Calu3 (cell line): Measurements from ENCODE around the gene CTBP1. TPM values are rescaled to one million over a fixed set of nuclear protein-coding genes. Genes with fewer than 3 reads are reported as not detected.

Experiments
- BruUV-seq: library from RNA; stranded (reverse); fragments of 400-500 nt; replicated peaks from 2 replicates; lab custom pipeline; 2021; lab: Mats Ljungman, UMichigan
- CTCF ChIA-PET: fragments of 300-600 bp; sonication (Branson Sonifier 250); formaldehyde crosslinking; loops from one replicate; lab custom pipeline; 2022; ENCODE audit warnings: antibody characterized with exemption; lab: Charles Lee
- DNase-seq: peaks from one replicate; pipeline ENCODE4 v3.0.0; 2022
- H3K27ac Mint-ChIP-seq: one replicate; pipeline ENCODE4 v1.8.0; 2022; ENCODE audit warnings: mixed read lengths; ENCODE audit not compliant: unreplicated experiment
- H3K27me3 Mint-ChIP-seq: one replicate; pipeline ENCODE4 v1.8.0; 2022; ENCODE audit warnings: mixed read lengths; ENCODE audit not compliant: unreplicated experiment
- H3K36me3 Mint-ChIP-seq: one replicate; pipeline ENCODE4 v1.8.0; 2022; ENCODE audit warnings: mild to moderate bottlenecking, moderate library complexity, mixed read lengths; ENCODE audit not compliant: insufficient read depth, unreplicated experiment
- H3K4me1 Mint-ChIP-seq: one replicate; pipeline ENCODE4 v1.8.0; 2022; ENCODE audit warnings: mild to moderate bottlenecking, low read depth, mixed read lengths; ENCODE audit not compliant: unreplicated experiment
- H3K4me3 Mint-ChIP-seq: one replicate; pipeline ENCODE4 v1.8.0; 2022; ENCODE audit warnings: mild to moderate bottlenecking, low read depth, moderate library complexity, mixed read lengths; ENCODE audit not compliant: unreplicated experiment
- H3K9me3 Mint-ChIP-seq: one replicate; pipeline ENCODE4 v1.8.0; 2022; ENCODE audit warnings: low read depth, mixed read lengths; ENCODE audit not compliant: unreplicated experiment
- CTCF ChIP-seq: fragments of 200-600 bp; IDR thresholded peaks from one replicate; pipeline ENCODE4 v1.8.0; 2022; ENCODE audit warnings: antibody characterized with exemption; ENCODE audit not compliant: unreplicated experiment
- intact Hi-C: fragments of 100-400 bp; cut with micrococcal nuclease; formaldehyde crosslinking; loops from one replicate; pipeline ENCODE4 v1.10.0; 2022; ENCODE audit not compliant: unreplicated experiment
- total RNA-seq: library from RNA; stranded (reverse); gene quantifications from 2 replicates; pipeline ENCODE4 v1.2.3, GENCODE V29; 2022

The CTBP1 gene
- total RNA-seq, 1 experiment from 2014 or later = 115 TPM

GRCh38 chr4:1234811-1235292 is 14.1 kb downstream of the CTBP1 start:
- DNase-seq = no peak
- BruUV-seq = no TSS peak
- CTCF ChIA-PET = interaction anchor here (0.6 kb wide), 1 partner anchor 876 kb away, joined by 3 read pairs; no protein-coding TSS in a partner anchor
- Mint-ChIP-seq H3K4me1 (no peaks in the 10 kb centered on the region), H3K4me3 (no peak overlapping the region), H3K27ac (no peak overlapping the region), H3K36me3 (peaks cover 60% of the 10 kb centered on the region), H3K9me3 (no peaks in the 10 kb centered on the region), H3K27me3 (no peaks in the 10 kb centered on the region)
- intact Hi-C loops = no loop called here
- no peak for TF ChIP-seq CTCF

GRCh38 chr4:1234309-1234695 is 14.6 kb downstream of the CTBP1 start:
- DNase-seq = no peak
- H3K27me3 Mint-ChIP-seq = no peaks in the 10 kb centered on the region
- no peaks in the 10 kb centered on the region for H3K9me3 Mint-ChIP-seq
- BruUV-seq = no TSS peak
- no peak overlapping the region for H3K4me3 Mint-ChIP-seq
- CTCF ChIA-PET = no interaction called here
- intact Hi-C loops = no loop called here
- H3K36me3 Mint-ChIP-seq = peaks cover 63% of the 10 kb centered on the region
- no peak overlapping the region for H3K27ac Mint-ChIP-seq
- TF ChIP-seq CTCF = no peak
- no peaks in the 10 kb centered on the region for H3K4me1 Mint-ChIP-seq

- no peak overlapping the region for H3K27ac Mint-ChIP-seq
- no TSS peak for BruUV-seq
- H3K27me3 Mint-ChIP-seq = no peaks in the 10 kb centered on the region
- TF ChIP-seq CTCF = no peak
- no peaks in the 10 kb centered on the region for H3K4me1 Mint-ChIP-seq
- CTCF ChIA-PET = interaction anchor here (0.6 kb wide), 1 partner anchor 112 kb away, joined by 3 read pairs; no protein-coding TSS in a partner anchor
- no peaks in the 10 kb centered on the region for H3K9me3 Mint-ChIP-seq
- intact Hi-C loops = no loop called here
- no peak overlapping the region for H3K4me3 Mint-ChIP-seq
- DNase-seq = no peak
- H3K36me3 Mint-ChIP-seq = peaks cover 63% of the 10 kb centered on the region
These were observed 15.2 kb downstream of the CTBP1 start for GRCh38 chr4:1233641-1234308.

- Mint-ChIP-seq H3K4me3 (no peak overlapping the region), H3K27me3 (no peaks in the 10 kb centered on the region), H3K27ac (no peak overlapping the region), H3K36me3 (peaks cover 62% of the 10 kb centered on the region), H3K4me1 (no peaks in the 10 kb centered on the region), H3K9me3 (no peaks in the 10 kb centered on the region)
- no TSS peak for BruUV-seq
- DNase-seq = no peak
- CTCF ChIA-PET = interaction anchor here (0.6 kb wide), 1 partner anchor 113 kb away, joined by 3 read pairs; no protein-coding TSS in a partner anchor
- intact Hi-C loops = no loop called here
- no peak for TF ChIP-seq CTCF
These were observed 16.0 kb downstream of the CTBP1 start for GRCh38 chr4:1232661-1233621.
